ENCODE data around the gene TOPBP1. TPM values are rescaled to one million over a fixed set of nuclear protein-coding genes. Genes with fewer than 3 reads are reported as not detected.

TOPBP1 gene
- total and polyA plus RNA-seq, 2 experiments from 2014 or later = 15.8 to 42.2 TPM

- Histone ChIP-seq H3K27ac (ENCODE audit: low read depth) (no peak overlapping the region), H3K4me1 (ENCODE audit: insufficient read depth) (no peaks in the 10 kb centered on the region), H3K27me3 (ENCODE audit: insufficient read depth) (no peaks in the 10 kb centered on the region), H3F3A (replicated peaks; ENCODE audit: low read depth) (no peaks in the 10 kb centered on the region), H3K79me2 (replicated peaks; ENCODE audit: insufficient read depth) (no peaks in the 10 kb centered on the region; the same call in 1 of the 2 replicates), H3K9me2 (ENCODE audit: insufficient read depth) (no peaks in the 10 kb centered on the region), H2AFZ (no peak overlapping the region), H4K20me1 (replicated peaks; ENCODE audit: insufficient read depth) (peaks cover 8% of the 10 kb centered on the region), H3K4me2 (no peak overlapping the region), H3K36me3 (ENCODE audit: insufficient read depth) (peaks cover 36% of the 10 kb centered on the region), H3K4me3 (no peak overlapping the region)
- Mint-ChIP-seq H3K27me3 (ENCODE audit: insufficient read depth, low read depth, poor library complexity) (peaks cover 4% of the 10 kb centered on the region), H3K4me1 (no peaks in the 10 kb centered on the region), H3K27ac (no peak overlapping the region), H3K36me3 (ENCODE audit: low read depth) (peaks cover 45% of the 10 kb centered on the region; the same call in 2 of the 3 replicates), H3K9me3 (no peaks in the 10 kb centered on the region), H3K4me3 (no peak overlapping the region)
- ATAC-seq (no peak), DNase-seq (ENCODE audit: low spot score) (no peak)
- TF ChIP-seq CTCF (conservative IDR thresholded peaks at IDR 0.05; ENCODE audit: low read depth in 2 of 2) = no peak
- TF ChIP-seq JUNB (IDR thresholded peaks at IDR 0.05; ENCODE audit: unreplicated experiment) = no peak
- TF ChIP-seq, protein P1, sequence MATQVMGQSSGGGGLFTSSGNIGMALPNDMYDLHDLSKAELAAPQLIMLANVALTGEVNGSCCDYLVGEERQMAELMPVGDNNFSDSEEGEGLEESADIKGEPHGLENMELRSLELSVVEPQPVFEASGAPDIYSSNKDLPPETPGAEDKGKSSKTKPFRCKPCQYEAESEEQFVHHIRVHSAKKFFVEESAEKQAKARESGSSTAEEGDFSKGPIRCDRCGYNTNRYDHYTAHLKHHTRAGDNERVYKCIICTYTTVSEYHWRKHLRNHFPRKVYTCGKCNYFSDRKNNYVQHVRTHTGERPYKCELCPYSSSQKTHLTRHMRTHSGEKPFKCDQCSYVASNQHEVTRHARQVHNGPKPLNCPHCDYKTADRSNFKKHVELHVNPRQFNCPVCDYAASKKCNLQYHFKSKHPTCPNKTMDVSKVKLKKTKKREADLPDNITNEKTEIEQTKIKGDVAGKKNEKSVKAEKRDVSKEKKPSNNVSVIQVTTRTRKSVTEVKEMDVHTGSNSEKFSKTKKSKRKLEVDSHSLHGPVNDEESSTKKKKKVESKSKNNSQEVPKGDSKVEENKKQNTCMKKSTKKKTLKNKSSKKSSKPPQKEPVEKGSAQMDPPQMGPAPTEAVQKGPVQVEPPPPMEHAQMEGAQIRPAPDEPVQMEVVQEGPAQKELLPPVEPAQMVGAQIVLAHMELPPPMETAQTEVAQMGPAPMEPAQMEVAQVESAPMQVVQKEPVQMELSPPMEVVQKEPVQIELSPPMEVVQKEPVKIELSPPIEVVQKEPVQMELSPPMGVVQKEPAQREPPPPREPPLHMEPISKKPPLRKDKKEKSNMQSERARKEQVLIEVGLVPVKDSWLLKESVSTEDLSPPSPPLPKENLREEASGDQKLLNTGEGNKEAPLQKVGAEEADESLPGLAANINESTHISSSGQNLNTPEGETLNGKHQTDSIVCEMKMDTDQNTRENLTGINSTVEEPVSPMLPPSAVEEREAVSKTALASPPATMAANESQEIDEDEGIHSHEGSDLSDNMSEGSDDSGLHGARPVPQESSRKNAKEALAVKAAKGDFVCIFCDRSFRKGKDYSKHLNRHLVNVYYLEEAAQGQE (IDR thresholded peaks at IDR 0.05; ENCODE audit: unreplicated experiment) = no peak
- no peak for TF ChIP-seq POLR2AphosphoS5 (IDR thresholded peaks at IDR 0.05; ENCODE audit: low read depth)
Observed at GRCh38 chr3:133649486-133650068, 12.2 kb downstream of the TOPBP1 start.

GRCh38 chr3:133644768-133645167 is 17.0 kb downstream of the TOPBP1 start:
- DNase-seq (ENCODE audit: low spot score) (no peak), ATAC-seq (no peak)
- no peak overlapping the region for H3K4me3 ChIP-seq
- H3F3A ChIP-seq (replicated peaks; ENCODE audit: low read depth) = no peaks in the 10 kb centered on the region
- H3K36me3 ChIP-seq (ENCODE audit: insufficient read depth) = peaks cover 42% of the 10 kb centered on the region
- peaks cover 60% of the 10 kb centered on the region for H3K36me3 Mint-ChIP-seq (ENCODE audit: low read depth)
- no peak overlapping the region for H3K4me2 ChIP-seq
- peaks cover 4% of the 10 kb centered on the region for H3K27me3 Mint-ChIP-seq (ENCODE audit: insufficient read depth, low read depth, poor library complexity)
- H3K9me2 ChIP-seq (ENCODE audit: insufficient read depth) = no peaks in the 10 kb centered on the region
- H2AFZ ChIP-seq = no peak overlapping the region
- H4K20me1 ChIP-seq (replicated peaks; ENCODE audit: insufficient read depth) = peaks cover 8% of the 10 kb centered on the region; the same call in 1 of the 2 replicates
- no peaks in the 10 kb centered on the region for H3K9me3 Mint-ChIP-seq
- H3K4me1 ChIP-seq (ENCODE audit: insufficient read depth) = no peaks in the 10 kb centered on the region
- no peaks in the 10 kb centered on the region for H3K27me3 ChIP-seq (ENCODE audit: insufficient read depth)
- H3K27ac Mint-ChIP-seq = no peak overlapping the region
- H3K4me3 Mint-ChIP-seq = no peak overlapping the region
- no peaks in the 10 kb centered on the region for H3K4me1 Mint-ChIP-seq
- H3K27ac ChIP-seq (ENCODE audit: low read depth) = no peak overlapping the region
- no peaks in the 10 kb centered on the region; the same call in 1 of the 2 replicates for H3K79me2 ChIP-seq (replicated peaks; ENCODE audit: insufficient read depth)
- TF ChIP-seq ZNF331 (CRISPR knock-in tag; IDR thresholded peaks at IDR 0.05; ENCODE audit: low read depth) (no peak), CTCF (conservative IDR thresholded peaks at IDR 0.05; ENCODE audit: low read depth in 2 of 2) (no peak), EZH2 (IDR thresholded peaks at IDR 0.05; ENCODE audit: low read depth, unreplicated experiment) (no peak), EZH2phosphoT487 (IDR thresholded peaks at IDR 0.05; ENCODE audit: unreplicated experiment) (no peak)
